Thymus (tissue), 11 donors: ENCODE results near the gene SOX9. TPM values are rescaled to one million over a fixed set of nuclear protein-coding genes. Genes with fewer than 3 reads are reported as not detected.

Experiments used
- DNase-seq, 9 donors: peaks; one replicate each; pipeline ENCODE4 v3.0.0-alpha.2; 2013; ENCODE audit warnings: low spot score in 9 of 9, low read depth in 6 of 9, missing footprints in 1 of 9
- H3K27ac ChIP-seq, 2 donors: one replicate each; pipeline ENCODE4 v1.5.1; 2013; ENCODE audit warnings: control low read depth in 1 of 2, low read depth in 1 of 2, low read length in 1 of 2, mild to moderate bottlenecking in 1 of 2, moderate library complexity in 1 of 2
- H3K27me3 ChIP-seq, 2 donors: one replicate each; pipeline ENCODE4 v1.5.1; 2013; ENCODE audit warnings: low read length in 1 of 2; ENCODE audit not compliant: control insufficient read depth in 2 of 2, insufficient read depth in 1 of 2
- H3K36me3 ChIP-seq, 2 donors: one replicate each; pipeline ENCODE4 v1.5.1; 2013; ENCODE audit warnings: low read length in 1 of 2, mild to moderate bottlenecking in 1 of 2, moderate library complexity in 1 of 2; ENCODE audit not compliant: control insufficient read depth in 2 of 2, insufficient read depth in 2 of 2
- H3K4me1 ChIP-seq, 2 donors: one replicate each; pipeline ENCODE4 v1.5.1; 2013; ENCODE audit warnings: low read length in 2 of 2; ENCODE audit not compliant: control insufficient read depth in 2 of 2, insufficient read depth in 2 of 2
- H3K4me3 ChIP-seq, 2 donors: one replicate each; pipeline ENCODE4 v1.5.1; 2013; ENCODE audit warnings: low read length in 2 of 2, control low read depth in 1 of 2, mild to moderate bottlenecking in 1 of 2
- H3K9me3 ChIP-seq, 2 donors: one replicate each; pipeline ENCODE4 v1.5.1; 2013; ENCODE audit warnings: low read length in 1 of 2, mild to moderate bottlenecking in 1 of 2; ENCODE audit not compliant: control insufficient read depth in 2 of 2, insufficient read depth in 1 of 2
- WGBS: extraction: QIAGEN DNeasy Blood & Tissue Kit; methylation state at CpG from one replicate; pipeline ENCODE4 v1.1.7; 2013; 5-methylcytosine and 5-hydroxymethylcytosine counted together
- polyA plus RNA-seq: library from polyadenylated mRNA; stranded (reverse); fragments of 200-250 nt; gene quantifications from one replicate; pipeline ENCODE4 v1.2.3, GENCODE V29; 2013
- total RNA-seq: library from RNA; stranded (reverse); fragments of 120-200 nt; gene quantifications from one replicate; pipeline ENCODE4 v1.2.4, GENCODE V29; 2013
- donor health status: healthy.

The SOX9 gene
- total and polyA plus RNA-seq, 2 donors, result 0.19 to 1.7 TPM

DNA sequence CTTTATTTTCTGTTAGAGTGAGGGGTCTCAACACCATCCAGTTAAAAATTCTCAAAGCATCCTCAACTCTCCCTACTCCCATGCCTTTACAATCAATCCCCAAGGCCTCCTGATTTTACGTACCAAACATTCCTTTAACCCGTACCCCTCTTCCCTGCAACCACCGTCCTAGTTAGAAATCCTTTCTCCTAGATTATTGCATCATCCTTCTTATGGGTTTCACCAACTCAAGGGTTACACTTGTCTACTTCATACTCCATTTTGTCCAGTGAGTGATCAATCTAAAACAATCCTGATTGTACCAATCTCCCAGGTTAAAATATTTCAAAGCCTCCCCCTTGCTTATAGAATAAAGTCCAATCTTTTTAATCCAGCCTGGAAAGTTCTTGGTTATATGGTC lies 24.7 kb downstream of the SOX9 start:
- no peaks in the 10 kb centered on the region for H3K36me3 ChIP-seq
- no peaks in the 10 kb centered on the region for H3K27me3 ChIP-seq
- no peak for DNase-seq
- WGBS, result 94% methylated on average over 3 of the region's 3 CpGs
- no peaks in the 10 kb centered on the region for H3K4me1 ChIP-seq
- H3K4me3 ChIP-seq, result no peak overlapping the region
- H3K9me3 ChIP-seq, result no peaks in the 10 kb centered on the region
- H3K27ac ChIP-seq, result no peak overlapping the region

DNA sequence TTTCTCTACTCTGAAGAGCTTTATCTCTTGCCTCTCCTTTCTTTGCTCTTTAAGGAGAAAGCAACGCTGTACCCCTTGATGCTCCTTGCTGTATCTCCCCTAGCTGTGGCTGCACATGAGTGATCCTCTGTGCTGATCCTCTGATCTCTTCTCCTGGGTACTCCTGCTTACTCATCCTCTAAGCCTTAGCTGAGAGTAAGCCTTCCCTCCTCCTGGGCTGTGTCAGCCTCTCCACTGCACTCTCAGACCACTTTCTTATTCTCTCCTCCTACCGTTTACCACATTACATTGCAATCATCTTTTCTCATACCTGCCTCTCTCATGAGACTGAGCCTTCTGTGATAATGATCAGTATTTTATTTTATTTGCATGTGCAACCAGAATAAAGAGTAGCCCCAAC lies 25.1 kb downstream of the SOX9 start:
- Histone ChIP-seq H3K4me1 (no peaks in the 10 kb centered on the region), H3K4me3 (no peak overlapping the region), H3K27ac (no peak overlapping the region), H3K9me3 (no peaks in the 10 kb centered on the region), H3K27me3 (no peaks in the 10 kb centered on the region), H3K36me3 (no peaks in the 10 kb centered on the region)
- 92% methylated on average over 2 of the region's 2 CpGs for WGBS
- no peak for DNase-seq

DNA sequence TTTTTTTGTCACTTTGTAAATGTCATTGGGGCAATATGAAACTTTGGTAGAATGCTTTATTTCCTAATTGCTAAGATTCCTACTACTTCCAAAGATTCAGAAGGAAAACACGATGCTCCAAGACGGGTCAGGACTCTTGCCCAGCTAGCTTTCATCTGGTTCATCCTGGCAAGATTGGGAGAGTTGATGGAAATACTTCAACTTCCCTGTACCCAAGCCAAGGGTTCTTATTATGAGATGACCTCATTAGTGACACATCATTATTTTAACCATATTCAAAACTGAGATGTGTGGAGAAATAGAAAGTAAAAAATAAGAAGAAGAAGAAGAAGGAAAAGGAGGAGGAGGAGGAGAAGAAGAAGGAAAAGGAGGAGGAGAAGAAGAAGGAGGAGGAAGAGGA lies 25.6 kb downstream of the SOX9 start:
- 90% methylated on average over 2 of the region's 2 CpGs for WGBS
- Histone ChIP-seq H3K36me3 (no peaks in the 10 kb centered on the region), H3K27me3 (no peaks in the 10 kb centered on the region)

DNA sequence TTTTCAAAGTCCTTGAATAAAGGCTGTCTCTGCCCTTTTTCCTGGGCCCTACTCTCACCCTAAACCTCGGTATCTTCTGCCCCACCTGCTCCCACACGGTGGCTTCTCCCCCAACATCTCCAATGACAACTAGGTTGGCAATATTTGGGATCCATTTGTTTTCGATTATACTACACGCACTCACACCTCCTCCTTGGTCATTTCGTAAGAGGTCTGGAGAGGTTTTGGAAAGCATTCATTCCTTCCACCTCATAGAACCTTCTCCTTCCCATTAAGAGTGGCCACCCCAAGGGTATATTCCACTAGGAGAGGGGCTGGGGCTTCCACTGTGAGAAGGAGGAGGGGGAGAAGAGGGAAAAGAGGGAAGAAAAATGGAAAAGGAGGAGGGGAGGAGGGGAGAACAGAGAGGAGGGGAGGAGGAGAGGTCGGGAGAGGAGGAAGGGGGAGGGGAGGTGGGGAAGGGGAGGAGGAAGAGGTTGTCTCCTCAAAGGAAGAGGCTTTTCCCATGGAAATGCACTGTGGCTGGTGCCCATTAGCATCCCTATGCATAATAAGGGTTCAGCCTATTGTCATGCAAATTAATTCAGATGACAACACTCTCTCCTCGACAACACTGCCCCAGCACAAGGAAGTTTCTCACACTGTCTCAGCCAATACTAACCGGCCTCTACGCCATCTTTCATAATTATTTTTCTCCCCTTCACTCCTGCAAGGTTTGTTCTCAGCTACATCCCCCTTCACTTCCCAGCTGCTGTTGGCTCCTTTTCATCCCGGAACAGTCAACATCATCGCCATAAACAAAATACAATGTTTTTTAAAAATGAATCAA lies 30.0 kb downstream of the SOX9 start:
- no peak overlapping the region for H3K27ac ChIP-seq
- no peak overlapping the region for H3K4me3 ChIP-seq
- no peak for DNase-seq
- no peaks in the 10 kb centered on the region for H3K36me3 ChIP-seq
- H3K9me3 ChIP-seq, result no peaks in the 10 kb centered on the region
- 54% methylated on average over 11 of the region's 11 CpGs for WGBS
- H3K4me1 ChIP-seq, result no peaks in the 10 kb centered on the region
- no peaks in the 10 kb centered on the region for H3K27me3 ChIP-seq

More for the DNA sequence above, 25.6 kb downstream of the SOX9 start:
- DNase-seq, result no peak
- no peaks in the 10 kb centered on the region for H3K9me3 ChIP-seq
- H3K27ac ChIP-seq, result no peak overlapping the region
- H3K4me1 ChIP-seq, result no peaks in the 10 kb centered on the region
- no peak overlapping the region for H3K4me3 ChIP-seq

DNA sequence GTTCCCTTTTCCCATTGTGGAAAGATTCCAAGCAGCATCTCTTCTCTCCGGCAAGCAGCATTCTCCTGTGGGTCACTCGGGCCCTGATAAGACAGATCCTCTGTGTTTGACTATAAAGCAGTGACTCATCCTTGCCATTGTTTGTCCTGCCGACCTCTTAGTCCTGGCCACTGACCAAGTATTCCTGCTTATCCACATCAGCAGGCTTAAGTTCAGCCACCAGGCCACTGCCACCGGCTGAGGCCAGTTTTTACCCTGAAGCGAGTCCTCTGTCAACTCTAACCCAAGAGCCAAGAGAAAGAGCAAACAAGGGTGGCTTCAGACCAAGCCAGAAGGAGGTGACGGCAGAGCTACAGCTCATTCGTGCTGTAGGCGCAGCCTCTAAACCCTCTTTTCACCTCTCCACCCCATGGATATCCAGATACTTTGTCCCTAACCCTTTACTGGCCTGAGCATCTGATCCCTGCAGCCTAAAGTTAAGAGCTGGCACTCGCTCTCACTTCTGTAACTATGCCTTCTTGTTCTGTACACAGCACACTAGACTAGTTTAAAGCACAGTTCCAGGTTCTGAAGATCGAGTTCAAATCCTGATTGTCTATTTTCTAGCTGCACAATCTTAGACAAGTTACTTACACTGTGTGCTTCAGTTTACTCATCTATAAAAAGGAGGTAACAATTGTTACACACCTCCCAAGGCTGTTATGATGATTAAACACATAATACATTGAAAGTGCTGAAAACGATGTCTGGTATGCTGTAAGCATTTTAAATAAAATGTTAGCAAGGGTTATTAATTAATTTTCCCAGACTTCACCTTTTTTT lies 31.0 kb downstream of the SOX9 start:
- Histone ChIP-seq H3K4me3 (no peak overlapping the region), H3K27me3 (no peaks in the 10 kb centered on the region), H3K27ac (no peak overlapping the region), H3K9me3 (no peaks in the 10 kb centered on the region), H3K4me1 (no peaks in the 10 kb centered on the region), H3K36me3 (no peaks in the 10 kb centered on the region)
- no peak for DNase-seq
- WGBS, result 63% methylated on average over 11 of the region's 11 CpGs

DNA sequence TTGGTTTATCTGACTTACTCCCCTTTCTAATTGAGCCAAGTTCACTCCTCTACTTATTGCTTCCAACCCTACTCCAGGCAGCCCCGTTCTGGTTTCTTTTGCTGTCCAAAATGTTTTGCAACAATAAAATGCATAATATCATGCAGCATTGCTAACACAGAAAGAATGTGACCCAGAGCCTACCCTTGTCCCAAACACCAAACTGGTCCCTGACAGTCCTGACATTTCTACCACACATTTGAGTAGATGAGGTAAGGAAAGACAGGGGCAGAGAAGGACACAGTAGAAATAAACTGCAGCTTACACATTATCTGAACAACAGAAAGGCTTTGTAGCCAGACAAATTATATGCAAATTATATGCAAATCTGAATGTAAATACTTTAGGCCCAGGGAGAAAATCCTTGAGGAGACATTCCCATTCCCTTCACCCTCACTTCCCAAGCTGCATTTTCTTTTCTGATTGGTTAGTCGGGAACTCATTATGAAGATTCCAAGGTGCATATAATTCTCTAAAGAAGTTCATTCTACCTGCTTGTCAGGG lies 31.6 kb downstream of the SOX9 start:
- Histone ChIP-seq H3K4me3 (no peak overlapping the region), H3K27me3 (no peaks in the 10 kb centered on the region), H3K27ac (no peak overlapping the region), H3K9me3 (no peaks in the 10 kb centered on the region), H3K36me3 (no peaks in the 10 kb centered on the region), H3K4me1 (no peaks in the 10 kb centered on the region)
- DNase-seq, result no peak
- WGBS, result 89% methylated on average over 2 of the region's 2 CpGs

DNA sequence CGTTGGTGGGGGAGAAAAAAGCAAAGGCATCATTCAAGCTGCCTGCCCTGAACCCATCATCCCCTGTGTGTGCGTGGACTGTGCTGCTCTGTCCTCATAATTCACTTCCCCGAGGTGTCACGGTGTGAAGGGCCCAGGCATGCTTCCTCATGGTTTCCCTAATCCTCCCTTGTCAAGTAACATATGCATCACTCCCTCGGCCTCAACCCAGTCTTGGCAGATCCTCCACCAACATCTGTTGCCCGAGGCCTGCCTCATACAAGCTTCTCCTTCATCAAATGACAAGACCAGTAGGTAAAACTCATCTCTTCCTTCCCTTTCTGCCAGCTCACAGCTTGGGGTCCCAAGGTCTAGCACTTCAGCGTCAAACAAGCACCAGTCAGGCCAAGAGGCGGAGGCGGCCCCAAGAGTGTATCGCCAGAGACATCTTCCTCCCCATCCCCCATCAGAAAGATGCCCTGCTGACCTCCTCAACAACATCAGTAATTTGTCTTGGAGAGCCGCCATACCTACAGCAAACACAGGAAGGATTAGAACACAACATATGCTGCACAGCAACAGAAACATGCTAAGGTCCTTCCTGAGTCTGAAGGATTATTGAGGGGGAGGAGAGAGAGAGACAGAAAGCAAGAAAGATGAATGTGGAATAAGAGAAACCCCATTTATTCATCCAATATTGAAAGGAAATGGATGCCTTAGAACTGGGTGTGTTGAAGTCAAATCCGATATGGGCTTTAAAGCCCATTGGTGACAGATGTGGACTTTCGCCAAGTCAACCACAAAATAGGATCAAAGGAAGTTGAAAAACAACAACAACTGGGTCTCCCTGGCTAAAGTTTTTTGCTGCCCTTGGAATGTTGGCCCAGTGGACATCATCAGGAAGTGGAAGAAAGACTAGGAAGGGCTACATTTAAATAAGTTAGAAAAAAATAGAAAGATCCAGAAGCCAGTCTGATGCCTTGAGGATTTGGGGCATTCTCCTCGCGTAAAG lies 38.4 kb downstream of the SOX9 start:
- no peaks in the 10 kb centered on the region for H3K9me3 ChIP-seq
- H3K4me1 ChIP-seq, result no peaks in the 10 kb centered on the region
- H3K4me3 ChIP-seq, result no peak overlapping the region
- no peaks in the 10 kb centered on the region for H3K36me3 ChIP-seq
- DNase-seq, result no peak
- H3K27me3 ChIP-seq, result no peaks in the 10 kb centered on the region
- H3K27ac ChIP-seq, result no peak overlapping the region
- 69% methylated on average over 15 of the region's 15 CpGs for WGBS

DNA sequence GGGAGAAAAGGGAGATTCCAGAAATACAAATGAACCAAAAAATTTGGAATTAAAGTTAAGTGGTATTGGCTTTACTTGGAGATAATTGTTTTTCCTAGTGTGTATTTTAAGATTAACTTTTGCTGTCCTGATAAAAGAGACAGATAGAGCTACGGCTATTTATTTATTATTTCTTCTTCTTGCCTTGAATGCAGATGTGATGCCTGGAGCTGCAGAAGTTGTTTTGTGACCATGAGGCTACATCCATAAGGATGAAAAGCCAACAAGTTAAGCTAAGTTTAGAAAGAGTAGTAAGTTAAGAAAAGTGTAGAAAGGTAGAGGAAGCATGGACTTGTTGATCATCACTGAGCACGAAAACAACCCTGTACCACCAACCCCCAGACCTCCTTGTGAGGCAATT lies 41.7 kb downstream of the SOX9 start:
- no peak overlapping the region for H3K4me3 ChIP-seq
- DNase-seq, result no peak
- H3K36me3 ChIP-seq, result no peaks in the 10 kb centered on the region
- no peaks in the 10 kb centered on the region for H3K4me1 ChIP-seq
- WGBS, result 92% methylated on average over 2 of the region's 2 CpGs
- H3K27ac ChIP-seq, result no peak overlapping the region
- no peaks in the 10 kb centered on the region for H3K27me3 ChIP-seq
- H3K9me3 ChIP-seq, result no peaks in the 10 kb centered on the region
